Uterus (tissue), 2 donors: Measurements from ENCODE around the gene MAN1B1.

Experiments used
- CTCF ChIP-seq, 4 experiments: fragments of 200-600 bp in 2 of 4; fragments of 450-650 bp in 2 of 4; sonication (generic) in 2 of 4; IDR thresholded peaks; one replicate each; pipeline ENCODE4 v1.5.1; 2016 to 2019; ENCODE audit warnings: antibody characterized with exemption in 4 of 4, mild to moderate bottlenecking in 2 of 4, moderate library complexity in 1 of 4
- POLR2A ChIP-seq, 2 donors: fragments of 450-650 bp; IDR thresholded peaks; one replicate each; pipeline ENCODE4 v1.6.1; 2016; ENCODE audit warnings: antibody characterized with exemption in 2 of 2, mild to moderate bottlenecking in 1 of 2, moderate library complexity in 1 of 2

GRCh38 chr9:137075275-137075775, 11.5 kb upstream of the MAN1B1 start:
- TF ChIP-seq CTCF (IDR thresholded peaks at IDR 0.05) (no peak), POLR2A (IDR thresholded peaks at IDR 0.05) (no peak)
